BLaER1 treated with 17β-estradiol and CSF1 and Interleukin-3, amounts not matched to agents 10 nM and 100 nM (cell line): ENCODE results near the gene INO80E.
"Not testable (repeated sequence)": the region's sequence is repeated elsewhere in the genome, so short reads cannot be mapped to it uniquely, and the experiment has no call there.

Experiments
- H3K27ac ChIP-seq, 11 experiments: shearing (Covaris generic); formaldehyde crosslinking; 2 replicates each; pipeline ENCODE4 v1.8.1; 2022
- H3K27me3 ChIP-seq, 11 experiments: shearing (Covaris generic); formaldehyde crosslinking; 2 replicates each; pipeline ENCODE4 v1.8.1; 2022
- H3K36me3 ChIP-seq, 11 experiments: shearing (Covaris generic); formaldehyde crosslinking; 2 replicates each; pipeline ENCODE4 v1.8.1; 2022
- H3K4me1 ChIP-seq, 10 experiments: shearing (Covaris generic); formaldehyde crosslinking; 2 replicates each; pipeline ENCODE4 v1.8.1; 2022
- H3K4me2 ChIP-seq, 11 experiments: shearing (Covaris generic); formaldehyde crosslinking; 2 replicates each; pipeline ENCODE4 v1.8.1; 2022
- H3K4me3 ChIP-seq, 10 experiments: shearing (Covaris generic); formaldehyde crosslinking; 2 replicates each; pipeline ENCODE4 v1.8.1; 2022
- H3K9ac ChIP-seq, 11 experiments: shearing (Covaris generic); formaldehyde crosslinking; 2 replicates each; pipeline ENCODE4 v1.8.1; 2022
- H3K9me3 ChIP-seq, 11 experiments: shearing (Covaris generic); formaldehyde crosslinking; replicated peaks in 1 of 11; 2 replicates each; pipeline ENCODE4 v1.8.1; 2022
- H4K20me1 ChIP-seq, 11 experiments: shearing (Covaris generic); formaldehyde crosslinking; 2 replicates each; pipeline ENCODE4 v1.8.1; 2022
- Cebpa-rat ChIP-seq, 11 experiments: shearing (Covaris generic); IDR thresholded peaks; 2 replicates each; pipeline ENCODE4 v1.8.1; 2022

INO80E gene

DNA sequence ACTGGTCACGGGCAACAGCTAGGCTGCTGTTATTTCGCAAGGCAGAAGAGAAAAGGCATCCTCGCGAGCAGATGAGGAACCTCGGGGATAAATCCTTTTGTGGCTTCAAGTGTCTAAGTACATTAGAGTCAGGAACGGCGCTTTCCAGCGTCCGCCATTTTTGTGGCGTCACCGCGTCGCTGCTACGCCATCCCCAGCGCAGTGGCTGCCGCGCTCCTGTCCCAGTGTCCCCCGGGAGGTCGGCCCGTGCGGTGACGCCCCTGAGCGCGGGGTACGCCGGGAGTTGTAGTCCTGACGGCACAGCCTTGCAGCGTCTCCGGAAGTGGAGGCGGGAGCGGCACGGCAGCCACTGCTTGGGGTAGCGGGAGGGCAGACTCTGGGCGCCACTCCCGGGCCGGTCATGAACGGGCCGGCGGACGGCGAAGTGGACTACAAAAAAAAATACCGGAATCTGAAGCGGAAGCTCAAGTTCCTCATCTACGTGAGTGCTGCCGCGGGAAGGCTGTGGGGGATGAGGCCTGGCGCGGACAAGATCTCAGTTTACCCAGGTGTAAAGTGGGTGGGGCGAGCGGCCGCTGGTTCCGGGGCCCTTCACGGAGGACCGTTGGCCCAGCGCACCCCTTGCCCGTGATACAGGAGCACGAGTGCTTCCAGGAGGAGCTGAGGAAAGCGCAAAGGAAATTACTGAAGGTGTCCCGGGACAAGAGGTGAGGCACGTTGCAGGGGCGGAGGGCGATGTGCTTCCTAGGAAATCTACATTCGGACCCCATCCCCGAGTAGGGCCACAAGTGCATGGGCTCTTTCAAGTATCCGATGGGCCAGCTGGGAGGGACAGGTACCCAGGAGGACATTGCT is at the start of gene INO80E:
Gene INO80E, plus strand, starts transcription at position 331 of the 855 bp plus-strand sequence. Its CDS starts 70 bp downstream, at position 401.
- no peak for TF ChIP-seq Cebpa-rat (IDR thresholded peaks at IDR 0.05)
- Histone ChIP-seq H3K4me1 (peaks cover 55 to 77% (median 68%) of the 10 kb centered on the region in 10 experiments), H3K27me3 (no peaks in the 10 kb centered on the region), H3K36me3 (peaks cover 24 to 44% (median 35%) of the 10 kb centered on the region in 11 experiments), H3K4me3 (peak within 1 kb of the TSS; percentile 72 to 95 (median 86)), H3K27ac (peak within 1 kb of the TSS; percentile 58 to 99 (median 96)), H3K4me2 (peak within 1 kb of the TSS; percentile 90 to 98 (median 94)), H3K9ac (peak within 1 kb of the TSS; percentile 80 to 99 (median 93)), H4K20me1 (peaks cover 0 to 54% (median 15%) of the 10 kb centered on the region in 11 experiments; a peak in 17 of 22 replicates), H3K9me3 (no peaks in the 10 kb centered on the region)

GRCh38 chr16:29947897-29948296 is 48.1 kb upstream of the INO80E start:
- no peak overlapping the region for H3K9ac ChIP-seq
- TF ChIP-seq Cebpa-rat (IDR thresholded peaks at IDR 0.05), result no peak
- no peak overlapping the region for H3K4me2 ChIP-seq
- H4K20me1 ChIP-seq, result no peaks in the 10 kb centered on the region
- no peak overlapping the region for H3K27ac ChIP-seq
- H3K9me3 ChIP-seq, result peaks cover 18 to 31% (median 21%) of the 10 kb centered on the region in 11 experiments; a peak in 20 of 22 replicates
- 0 out of 20 replicates have a peak, but pooled peaks cover 0 to 6% (median 0%) of the 10 kb centered on the region in 10 experiments for H3K4me1 ChIP-seq
- H3K4me3 ChIP-seq, result no peak overlapping the region
- no peaks in the 10 kb centered on the region for H3K27me3 ChIP-seq
- H3K36me3 ChIP-seq, result no peaks in the 10 kb centered on the region; a peak in 1 of 22 replicates

- no peak overlapping the region for H3K27ac ChIP-seq
- no peak overlapping the region for H3K4me2 ChIP-seq
- H4K20me1 ChIP-seq, result no peaks in the 10 kb centered on the region
- no peaks in the 10 kb centered on the region; a peak in 1 of 22 replicates for H3K36me3 ChIP-seq
- H3K27me3 ChIP-seq, result no peaks in the 10 kb centered on the region
- no peak for TF ChIP-seq Cebpa-rat (IDR thresholded peaks at IDR 0.05)
- H3K4me1 ChIP-seq, result no peaks in the 10 kb centered on the region
- no peak overlapping the region for H3K9ac ChIP-seq
- H3K9me3 ChIP-seq, result peaks cover 18 to 31% (median 21%) of the 10 kb centered on the region in 11 experiments; a peak in 20 of 22 replicates
- H3K4me3 ChIP-seq, result no peak overlapping the region
Measured at GRCh38 chr16:29950806-29951461, 45.1 kb upstream of the INO80E start.

GRCh38 chr16:29951625-29952365 is 44.2 kb upstream of the INO80E start:
- no peak for TF ChIP-seq Cebpa-rat (IDR thresholded peaks at IDR 0.05)
- Histone ChIP-seq H3K4me1 (no peaks in the 10 kb centered on the region), H3K4me3 (no peak overlapping the region), H3K36me3 (no peaks in the 10 kb centered on the region; a peak in 1 of 22 replicates), H3K27ac (no peak overlapping the region), H3K27me3 (no peaks in the 10 kb centered on the region), H3K4me2 (no peak overlapping the region), H3K9ac (no peak overlapping the region), H4K20me1 (no peaks in the 10 kb centered on the region), H3K9me3 (peaks cover 18 to 31% (median 21%) of the 10 kb centered on the region in 11 experiments; a peak in 20 of 22 replicates)

DNA sequence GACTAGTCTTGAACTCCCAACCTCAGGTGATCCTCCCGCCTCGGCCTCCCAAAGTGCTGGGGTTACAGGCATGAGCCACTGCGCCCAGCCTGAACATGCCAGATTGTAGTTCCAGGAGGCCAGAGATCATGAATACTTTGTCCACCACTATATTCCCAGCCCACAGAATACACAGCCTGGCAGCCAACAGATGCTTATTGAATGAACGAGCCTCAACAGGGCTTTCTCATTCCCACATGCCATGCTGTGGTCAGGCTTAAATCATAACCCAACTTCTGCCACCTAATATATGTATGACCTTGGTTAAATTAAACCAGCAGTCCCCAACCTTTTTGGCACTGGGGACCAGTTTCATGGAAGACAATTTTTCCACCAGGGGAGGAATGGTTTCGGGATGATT is 37.3 kb upstream of the INO80E start:
- peaks cover 0 to 5% (median 0%) of the 10 kb centered on the region in 11 experiments; a peak in 1 of 22 replicates for H3K36me3 ChIP-seq
- peaks cover 14 to 22% (median 19%) of the 10 kb centered on the region in 10 experiments for H3K4me1 ChIP-seq

GRCh38 chr16:29959293-29959692 is 36.7 kb upstream of the INO80E start:
- no peaks in the 10 kb centered on the region for H3K9me3 ChIP-seq
- no peaks in the 10 kb centered on the region for H3K27me3 ChIP-seq
- H4K20me1 ChIP-seq, result no peaks in the 10 kb centered on the region
- H3K9ac ChIP-seq, result no peak overlapping the region
- H3K4me2 ChIP-seq, result no peak overlapping the region
- no peak overlapping the region for H3K27ac ChIP-seq
- peaks cover 14 to 22% (median 19%) of the 10 kb centered on the region in 10 experiments for H3K4me1 ChIP-seq
- H3K4me3 ChIP-seq, result no peak overlapping the region
- peaks cover 0 to 10% (median 0%) of the 10 kb centered on the region in 11 experiments; a peak in 3 of 22 replicates for H3K36me3 ChIP-seq
- TF ChIP-seq Cebpa-rat (IDR thresholded peaks at IDR 0.05), result no peak

More for the DNA sequence above, 37.3 kb upstream of the INO80E start:
- TF ChIP-seq Cebpa-rat (IDR thresholded peaks at IDR 0.05), result no peak
- H3K27ac ChIP-seq, result no peak overlapping the region
- H3K9ac ChIP-seq, result no peak overlapping the region
- H3K27me3 ChIP-seq, result no peaks in the 10 kb centered on the region
- no peaks in the 10 kb centered on the region for H4K20me1 ChIP-seq
- H3K9me3 ChIP-seq, result no peaks in the 10 kb centered on the region
- no peak overlapping the region for H3K4me3 ChIP-seq
- H3K4me2 ChIP-seq, result no peak overlapping the region

- peaks cover 0 to 15% (median 0%) of the 10 kb centered on the region in 11 experiments; a peak in 4 of 22 replicates for H3K36me3 ChIP-seq
- H4K20me1 ChIP-seq, H3K27me3 ChIP-seq, H3K9ac ChIP-seq, H3K4me3 ChIP-seq, H3K9me3 ChIP-seq, H3K4me2 ChIP-seq, H3K27ac ChIP-seq: not testable (repeated sequence)
- peaks cover 15 to 22% (median 19%) of the 10 kb centered on the region in 10 experiments for H3K4me1 ChIP-seq
Measured at GRCh38 chr16:29959821-29960220, 36.2 kb upstream of the INO80E start.

DNA sequence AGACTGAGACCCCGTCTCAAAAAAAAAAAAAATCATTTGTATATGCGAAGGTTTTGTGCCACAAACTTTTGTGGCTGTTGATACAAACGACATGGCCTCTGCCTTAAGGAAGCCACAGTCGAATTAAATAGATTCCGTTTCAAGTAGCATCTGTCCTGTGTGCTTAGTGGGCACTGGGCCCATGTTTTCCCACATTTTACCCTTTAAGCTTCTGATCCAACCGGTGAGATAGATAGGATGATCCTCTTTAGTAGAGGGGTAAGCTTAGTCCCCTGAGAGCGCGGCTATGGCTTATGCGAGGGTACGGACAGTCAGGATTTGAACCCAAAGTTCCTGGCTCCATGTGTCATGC is 34.9 kb upstream of the INO80E start:
- H3K27ac ChIP-seq, result peak overlapping the region in 9 of 11 experiments; percentile 74 to 87 (median 79); a peak in 15 of 22 replicates
- peaks cover 0 to 28% (median 3%) of the 10 kb centered on the region in 11 experiments; a peak in 7 of 22 replicates for H3K36me3 ChIP-seq
- H3K4me2 ChIP-seq, result peak overlapping the region; percentile 77 to 100 (median 95)
- H4K20me1 ChIP-seq, result no peaks in the 10 kb centered on the region
- H3K4me3 ChIP-seq, result peak overlapping the region; percentile 58 to 85 (median 72)
- H3K4me1 ChIP-seq, result peaks cover 18 to 24% (median 21%) of the 10 kb centered on the region in 10 experiments
- TF ChIP-seq Cebpa-rat (IDR thresholded peaks at IDR 0.05), result no peak
- H3K9ac ChIP-seq, result peak overlapping the region; percentile 76 to 86 (median 82)
- H3K9me3 ChIP-seq, result no peaks in the 10 kb centered on the region
- H3K27me3 ChIP-seq, result no peaks in the 10 kb centered on the region
